LNCaP clone FGC (cell line): ENCODE measurements around the gene CASQ1.

Experiments used
- DNase-seq: peaks from one replicate; pipeline ENCODE4 v3.0.0-alpha.2; 2011; ENCODE audit warnings: low read depth
- H3K4me3 ChIP-seq: 2 replicates; pipeline ENCODE4 v1.5.1; 2011; ENCODE audit warnings: mild to moderate bottlenecking, low read depth, low read length, control low read depth
- TF ChIP-seq, protein P1 (sequence below): IDR thresholded peaks from 2 replicates; pipeline ENCODE4 v1.5.1; 2012; ENCODE audit warnings: mild to moderate bottlenecking; ENCODE audit not compliant: control insufficient read depth, insufficient read depth; ENCODE audit errors: extremely low read depth

The CASQ1 gene

DNA sequence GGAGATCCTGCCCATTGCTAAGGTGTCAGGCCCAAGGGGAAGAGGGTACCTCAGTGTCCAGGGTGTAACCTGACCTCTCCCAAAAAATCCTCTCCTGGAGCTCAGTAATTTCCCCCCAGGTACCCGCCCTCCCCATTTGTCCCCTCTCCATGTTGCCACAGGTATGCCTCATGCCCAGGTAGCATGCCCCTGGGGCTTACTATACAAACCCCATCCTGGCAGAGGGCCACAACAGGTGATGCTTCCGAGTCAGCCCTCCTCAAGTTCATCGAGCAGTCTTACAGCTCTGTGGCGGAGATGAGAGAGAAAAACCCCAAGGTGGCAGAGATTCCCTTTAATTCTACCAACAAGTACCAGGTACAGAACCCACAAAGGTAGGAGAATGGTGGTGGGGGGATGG is 23.3 kb upstream of the CASQ1 start:
- no peak overlapping the region for H3K4me3 ChIP-seq
- TF ChIP-seq, protein P1, sequence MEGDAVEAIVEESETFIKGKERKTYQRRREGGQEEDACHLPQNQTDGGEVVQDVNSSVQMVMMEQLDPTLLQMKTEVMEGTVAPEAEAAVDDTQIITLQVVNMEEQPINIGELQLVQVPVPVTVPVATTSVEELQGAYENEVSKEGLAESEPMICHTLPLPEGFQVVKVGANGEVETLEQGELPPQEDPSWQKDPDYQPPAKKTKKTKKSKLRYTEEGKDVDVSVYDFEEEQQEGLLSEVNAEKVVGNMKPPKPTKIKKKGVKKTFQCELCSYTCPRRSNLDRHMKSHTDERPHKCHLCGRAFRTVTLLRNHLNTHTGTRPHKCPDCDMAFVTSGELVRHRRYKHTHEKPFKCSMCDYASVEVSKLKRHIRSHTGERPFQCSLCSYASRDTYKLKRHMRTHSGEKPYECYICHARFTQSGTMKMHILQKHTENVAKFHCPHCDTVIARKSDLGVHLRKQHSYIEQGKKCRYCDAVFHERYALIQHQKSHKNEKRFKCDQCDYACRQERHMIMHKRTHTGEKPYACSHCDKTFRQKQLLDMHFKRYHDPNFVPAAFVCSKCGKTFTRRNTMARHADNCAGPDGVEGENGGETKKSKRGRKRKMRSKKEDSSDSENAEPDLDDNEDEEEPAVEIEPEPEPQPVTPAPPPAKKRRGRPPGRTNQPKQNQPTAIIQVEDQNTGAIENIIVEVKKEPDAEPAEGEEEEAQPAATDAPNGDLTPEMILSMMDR: no peak
- no peak for DNase-seq

DNA sequence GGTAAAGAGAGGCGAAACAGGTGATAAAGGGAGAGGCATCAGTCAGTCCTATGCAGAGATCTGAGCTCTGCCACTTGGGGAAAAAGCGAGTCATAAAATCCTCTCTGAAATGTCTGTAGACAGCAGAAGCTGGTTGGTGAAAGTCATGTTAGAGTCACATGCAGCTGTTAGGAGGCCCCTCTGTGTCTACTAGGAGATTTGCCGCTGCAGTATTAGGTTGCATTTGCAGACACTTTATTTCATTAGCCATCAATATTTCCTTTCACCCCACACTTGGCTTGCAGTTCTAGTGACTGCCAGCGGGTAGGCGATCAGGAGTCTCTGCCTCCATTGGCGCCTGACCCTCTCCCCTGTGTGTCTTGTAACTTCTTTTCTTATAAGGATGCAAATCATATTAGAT is 22.8 kb upstream of the CASQ1 start:
- TF ChIP-seq, protein P1: no peak

DNA sequence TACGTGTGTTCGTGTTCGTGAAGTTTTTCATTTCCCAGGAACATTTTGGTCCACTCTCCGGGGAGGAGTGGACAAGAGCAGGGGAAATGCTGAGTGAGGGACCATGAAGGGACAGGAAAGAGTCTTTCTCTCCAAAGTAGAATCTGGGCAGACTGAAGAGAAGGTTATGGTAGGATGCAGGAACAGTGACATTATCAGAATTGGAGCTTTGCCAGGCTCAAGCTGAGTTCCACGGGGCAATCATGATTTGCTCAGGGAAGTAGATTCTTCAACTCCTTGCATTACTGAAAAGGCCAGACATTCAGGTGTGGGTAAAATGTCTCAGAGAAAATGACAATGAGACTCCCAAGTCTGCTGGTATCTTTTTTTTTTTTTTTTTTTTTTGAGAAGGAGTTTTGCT is 22.4 kb upstream of the CASQ1 start:
- no peak for DNase-seq
- H3K4me3 ChIP-seq: no peak overlapping the region
- TF ChIP-seq, protein P1: no peak

More for the DNA sequence above, 22.8 kb upstream of the CASQ1 start:
- H3K4me3 ChIP-seq: no peak overlapping the region
- DNase-seq: no peak

DNA sequence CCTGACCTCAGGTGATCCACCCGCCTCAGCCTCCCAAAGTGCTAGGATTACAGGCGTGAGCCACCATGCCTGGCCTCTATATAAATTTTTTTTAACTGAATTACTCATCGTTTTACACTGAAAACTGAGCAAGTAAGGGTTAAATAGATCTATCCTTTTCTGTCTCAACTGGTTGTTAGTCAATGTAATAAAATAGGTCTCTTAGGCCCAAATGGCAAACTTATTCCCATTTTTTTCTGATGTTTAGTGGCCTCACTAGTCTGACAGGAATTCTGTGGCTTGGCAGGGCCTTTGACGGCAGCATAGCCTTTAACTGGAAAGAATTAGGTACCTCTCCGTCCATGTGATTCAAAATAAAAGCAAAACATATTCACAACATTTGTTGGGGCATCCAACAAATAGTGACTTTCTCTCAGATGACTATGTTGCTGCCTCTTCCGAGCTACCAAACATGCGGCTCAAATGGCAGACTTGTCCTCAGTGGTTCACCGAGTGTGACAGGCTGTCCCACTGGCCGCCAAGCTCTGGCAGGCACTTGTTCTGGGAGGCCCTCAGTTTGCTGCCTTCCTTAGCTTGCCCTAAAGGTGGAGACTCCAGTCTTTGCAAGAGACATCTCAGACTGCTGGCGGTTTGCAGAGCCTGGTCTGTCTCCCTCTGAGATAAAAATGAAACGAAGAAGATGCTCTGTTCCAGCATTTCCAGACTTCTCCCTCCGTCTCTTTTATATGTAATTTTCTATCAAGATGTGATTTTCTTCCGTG is 21.6 kb upstream of the CASQ1 start:
- TF ChIP-seq, protein P1: no peak
- no peak overlapping the region for H3K4me3 ChIP-seq
- DNase-seq: no peak

DNA sequence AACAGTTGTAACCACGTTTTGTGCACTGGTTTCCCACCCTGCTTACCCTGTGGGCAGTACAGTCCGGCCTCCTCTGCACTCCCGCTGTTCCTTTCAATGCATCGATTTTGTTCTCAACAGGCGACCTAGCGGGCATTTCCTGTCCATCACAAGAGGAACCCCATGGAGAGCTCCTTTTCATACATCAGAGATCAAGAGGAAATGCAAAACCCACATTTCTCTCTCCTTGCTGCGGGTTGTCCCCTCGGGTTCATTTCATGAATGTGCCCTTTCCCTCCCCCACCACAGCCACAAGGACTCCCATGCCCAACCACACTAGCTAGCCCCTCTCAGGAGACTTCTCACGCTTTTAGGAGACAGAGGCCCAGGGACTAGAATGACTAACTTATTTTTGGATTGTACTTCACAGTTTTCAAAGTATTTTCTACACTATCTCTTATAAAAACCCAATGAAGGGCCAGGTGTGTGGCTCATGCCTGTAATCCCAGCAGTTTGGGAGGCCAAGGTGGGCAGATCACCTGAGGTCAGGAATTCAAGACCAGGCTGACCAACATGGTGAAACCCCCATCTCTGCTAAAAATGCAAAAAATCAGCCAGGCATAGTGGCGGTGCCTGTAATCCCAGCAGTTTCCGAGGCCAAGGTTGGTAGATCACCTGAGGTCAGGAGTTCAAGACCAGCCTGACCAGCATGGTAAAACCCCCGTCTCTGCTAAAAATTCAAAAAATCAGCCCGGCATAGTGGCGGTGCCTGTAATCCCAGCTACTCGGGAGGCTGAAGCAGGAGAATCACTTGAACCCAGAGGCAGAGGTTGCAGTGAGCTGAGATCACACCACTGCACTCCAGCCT is 20.6 kb upstream of the CASQ1 start:
- no peak for DNase-seq
- no peak overlapping the region for H3K4me3 ChIP-seq
- TF ChIP-seq, protein P1: no peak

DNA sequence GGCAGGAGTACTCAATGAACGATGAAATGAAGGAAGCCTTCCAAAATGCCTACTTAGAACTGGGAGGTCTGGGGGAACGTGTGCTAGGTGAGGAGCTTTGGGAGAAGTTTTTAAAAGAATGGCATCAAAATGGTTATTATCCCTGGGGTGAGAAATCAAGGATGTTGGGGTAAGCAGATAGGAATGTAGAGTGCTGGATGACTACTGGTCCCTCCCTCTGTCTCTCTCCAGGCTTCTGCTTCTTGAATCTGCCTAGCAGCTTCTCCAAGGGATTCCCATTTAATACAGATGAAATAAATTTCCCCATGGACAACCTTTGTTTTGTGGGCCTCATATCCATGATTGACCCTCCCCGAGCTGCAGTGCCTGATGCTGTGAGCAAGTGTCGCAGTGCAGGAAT is 19.0 kb upstream of the CASQ1 start:
- TF ChIP-seq, protein P1: no peak
- no peak for DNase-seq
- no peak overlapping the region for H3K4me3 ChIP-seq

DNA sequence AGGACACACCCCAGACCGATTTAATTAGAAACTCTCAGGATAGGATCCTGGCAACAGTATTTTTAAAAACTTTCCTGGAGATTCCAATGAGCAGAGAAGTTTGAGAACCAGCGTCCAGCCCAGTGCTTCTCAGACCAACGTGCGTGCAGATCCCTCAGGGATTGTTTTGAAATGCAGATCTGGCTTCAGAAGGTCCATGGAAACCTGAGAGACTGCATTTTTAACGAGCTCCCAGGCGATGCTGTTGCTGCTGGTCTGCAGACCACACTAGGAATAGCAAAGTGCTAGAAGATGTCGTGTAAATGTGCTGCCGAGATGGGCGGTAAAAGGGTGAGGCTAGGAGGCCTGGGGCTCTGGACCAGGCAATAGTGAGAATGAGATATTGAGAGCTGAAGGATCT is 18.4 kb upstream of the CASQ1 start:
- TF ChIP-seq, protein P1: no peak
- no peak for DNase-seq

More for the DNA sequence above, 18.4 kb upstream of the CASQ1 start:
- H3K4me3 ChIP-seq: no peak overlapping the region
